ENCODE measurements around the gene HINFP. TPM values are rescaled to one million over a fixed set of nuclear protein-coding genes. Genes with fewer than 3 reads are reported as not detected.

The HINFP gene
- total and polyA plus RNA-seq, 9 of the 15 experiments (the other 6 are each of a cell fraction or from before 2014, with no cell fraction given): 13.8 to 34.1 (median 22.5) TPM

DNA sequence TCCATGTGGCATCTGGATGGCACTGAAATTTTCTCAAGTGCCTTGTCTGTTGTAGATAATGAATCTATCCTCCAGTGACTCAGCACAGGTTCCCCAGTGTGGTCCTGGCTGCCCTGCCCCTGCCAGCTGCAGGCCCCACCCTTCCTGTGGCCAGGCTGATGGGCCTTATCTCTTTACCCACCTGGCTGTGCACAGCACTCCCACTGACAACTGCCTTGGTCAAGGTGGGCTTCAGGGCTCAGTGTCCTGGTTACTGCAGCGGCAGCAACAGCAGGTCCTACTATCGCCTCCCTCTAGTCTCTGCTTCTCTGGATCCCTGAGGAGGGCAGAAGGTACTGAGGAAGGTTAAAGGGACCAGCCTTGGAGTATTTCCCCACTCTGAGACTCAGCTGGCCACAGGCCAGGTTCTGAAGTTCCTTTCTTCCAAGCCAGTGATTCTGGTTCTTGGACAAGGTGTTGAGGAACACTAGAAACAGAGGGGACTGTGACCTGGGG, 33.6 kb upstream of the HINFP start (continued):
- TF ChIP-seq FOXK1 (CRISPR knock-in tag; IDR thresholded peaks at IDR 0.05; ENCODE audit: borderline replicate concordance) (no peak), ZNF124 (CRISPR knock-in tag; IDR thresholded peaks at IDR 0.05) (no peak), EWSR1 (IDR thresholded peaks at IDR 0.05; ENCODE audit: borderline replicate concordance, low read depth, partially characterized antibody) (no peak), TEAD1 (CRISPR knock-in tag; IDR thresholded peaks at IDR 0.05) (peak; percentile 56 to 67; a peak in 3 of 4 replicates), RBBP5 (IDR thresholded peaks at IDR 0.05; ENCODE audit: borderline replicate concordance, insufficient read depth, low read length, poor library complexity, severe bottlenecking) (peak; percentile 18), POLR3A (IDR thresholded peaks at IDR 0.05; ENCODE audit: borderline replicate concordance, extremely low read depth, insufficient read depth, insufficient read length) (no peak), TCFL5 (CRISPR knock-in tag; conservative IDR thresholded peaks at IDR 0.05) (no peak), ZNF316 (IDR thresholded peaks at IDR 0.05) (peak; percentile 89), TOE1 (IDR thresholded peaks at IDR 0.05; ENCODE audit: borderline replicate concordance) (no peak), TOE1 (CRISPR knock-in tag; IDR thresholded peaks at IDR 0.05; ENCODE audit: borderline replicate concordance, low read depth) (peak; percentile 61; the same call in 1 of the 2 replicates), ZNF282 (CRISPR knock-in tag; IDR thresholded peaks at IDR 0.05) (no peak)
- TF ChIP-seq, protein P1, sequence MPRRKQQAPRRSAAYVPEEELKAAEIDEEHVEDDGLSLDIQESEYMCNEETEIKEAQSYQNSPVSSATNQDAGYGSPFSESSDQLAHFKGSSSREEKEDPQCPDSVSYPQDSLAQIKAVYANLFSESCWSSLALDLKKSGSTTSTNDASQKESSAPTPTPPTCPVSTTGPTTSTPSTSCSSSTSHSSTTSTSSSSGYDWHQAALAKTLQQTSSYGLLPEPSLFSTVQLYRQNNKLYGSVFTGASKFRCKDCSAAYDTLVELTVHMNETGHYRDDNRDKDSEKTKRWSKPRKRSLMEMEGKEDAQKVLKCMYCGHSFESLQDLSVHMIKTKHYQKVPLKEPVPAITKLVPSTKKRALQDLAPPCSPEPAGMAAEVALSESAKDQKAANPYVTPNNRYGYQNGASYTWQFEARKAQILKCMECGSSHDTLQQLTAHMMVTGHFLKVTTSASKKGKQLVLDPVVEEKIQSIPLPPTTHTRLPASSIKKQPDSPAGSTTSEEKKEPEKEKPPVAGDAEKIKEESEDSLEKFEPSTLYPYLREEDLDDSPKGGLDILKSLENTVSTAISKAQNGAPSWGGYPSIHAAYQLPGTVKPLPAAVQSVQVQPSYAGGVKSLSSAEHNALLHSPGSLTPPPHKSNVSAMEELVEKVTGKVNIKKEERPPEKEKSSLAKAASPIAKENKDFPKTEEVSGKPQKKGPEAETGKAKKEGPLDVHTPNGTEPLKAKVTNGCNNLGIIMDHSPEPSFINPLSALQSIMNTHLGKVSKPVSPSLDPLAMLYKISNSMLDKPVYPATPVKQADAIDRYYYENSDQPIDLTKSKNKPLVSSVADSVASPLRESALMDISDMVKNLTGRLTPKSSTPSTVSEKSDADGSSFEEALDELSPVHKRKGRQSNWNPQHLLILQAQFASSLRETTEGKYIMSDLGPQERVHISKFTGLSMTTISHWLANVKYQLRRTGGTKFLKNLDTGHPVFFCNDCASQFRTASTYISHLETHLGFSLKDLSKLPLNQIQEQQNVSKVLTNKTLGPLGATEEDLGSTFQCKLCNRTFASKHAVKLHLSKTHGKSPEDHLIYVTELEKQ (CRISPR knock-in tag; IDR thresholded peaks at IDR 0.05): no peak
- TF ChIP-seq, protein P2, sequence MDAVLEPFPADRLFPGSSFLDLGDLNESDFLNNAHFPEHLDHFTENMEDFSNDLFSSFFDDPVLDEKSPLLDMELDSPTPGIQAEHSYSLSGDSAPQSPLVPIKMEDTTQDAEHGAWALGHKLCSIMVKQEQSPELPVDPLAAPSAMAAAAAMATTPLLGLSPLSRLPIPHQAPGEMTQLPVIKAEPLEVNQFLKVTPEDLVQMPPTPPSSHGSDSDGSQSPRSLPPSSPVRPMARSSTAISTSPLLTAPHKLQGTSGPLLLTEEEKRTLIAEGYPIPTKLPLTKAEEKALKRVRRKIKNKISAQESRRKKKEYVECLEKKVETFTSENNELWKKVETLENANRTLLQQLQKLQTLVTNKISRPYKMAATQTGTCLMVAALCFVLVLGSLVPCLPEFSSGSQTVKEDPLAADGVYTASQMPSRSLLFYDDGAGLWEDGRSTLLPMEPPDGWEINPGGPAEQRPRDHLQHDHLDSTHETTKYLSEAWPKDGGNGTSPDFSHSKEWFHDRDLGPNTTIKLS (IDR thresholded peaks at IDR 0.05; ENCODE audit: borderline replicate concordance, low read depth): no peak; the same call in 1 of the 2 replicates
- TF ChIP-seq, protein P3, sequence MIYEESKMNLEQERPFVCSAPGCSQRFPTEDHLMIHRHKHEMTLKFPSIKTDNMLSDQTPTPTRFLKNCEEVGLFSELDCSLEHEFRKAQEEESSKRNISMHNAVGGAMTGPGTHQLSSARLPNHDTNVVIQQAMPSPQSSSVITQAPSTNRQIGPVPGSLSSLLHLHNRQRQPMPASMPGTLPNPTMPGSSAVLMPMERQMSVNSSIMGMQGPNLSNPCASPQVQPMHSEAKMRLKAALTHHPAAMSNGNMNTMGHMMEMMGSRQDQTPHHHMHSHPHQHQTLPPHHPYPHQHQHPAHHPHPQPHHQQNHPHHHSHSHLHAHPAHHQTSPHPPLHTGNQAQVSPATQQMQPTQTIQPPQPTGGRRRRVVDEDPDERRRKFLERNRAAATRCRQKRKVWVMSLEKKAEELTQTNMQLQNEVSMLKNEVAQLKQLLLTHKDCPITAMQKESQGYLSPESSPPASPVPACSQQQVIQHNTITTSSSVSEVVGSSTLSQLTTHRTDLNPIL (CRISPR knock-in tag; IDR thresholded peaks at IDR 0.05): no peak
- TF ChIP-seq, protein P4, sequence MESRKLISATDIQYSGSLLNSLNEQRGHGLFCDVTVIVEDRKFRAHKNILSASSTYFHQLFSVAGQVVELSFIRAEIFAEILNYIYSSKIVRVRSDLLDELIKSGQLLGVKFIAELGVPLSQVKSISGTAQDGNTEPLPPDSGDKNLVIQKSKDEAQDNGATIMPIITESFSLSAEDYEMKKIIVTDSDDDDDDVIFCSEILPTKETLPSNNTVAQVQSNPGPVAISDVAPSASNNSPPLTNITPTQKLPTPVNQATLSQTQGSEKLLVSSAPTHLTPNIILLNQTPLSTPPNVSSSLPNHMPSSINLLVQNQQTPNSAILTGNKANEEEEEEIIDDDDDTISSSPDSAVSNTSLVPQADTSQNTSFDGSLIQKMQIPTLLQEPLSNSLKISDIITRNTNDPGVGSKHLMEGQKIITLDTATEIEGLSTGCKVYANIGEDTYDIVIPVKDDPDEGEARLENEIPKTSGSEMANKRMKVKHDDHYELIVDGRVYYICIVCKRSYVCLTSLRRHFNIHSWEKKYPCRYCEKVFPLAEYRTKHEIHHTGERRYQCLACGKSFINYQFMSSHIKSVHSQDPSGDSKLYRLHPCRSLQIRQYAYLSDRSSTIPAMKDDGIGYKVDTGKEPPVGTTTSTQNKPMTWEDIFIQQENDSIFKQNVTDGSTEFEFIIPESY (CRISPR knock-in tag; IDR thresholded peaks at IDR 0.05): no peak
- TF ChIP-seq, protein P5, sequence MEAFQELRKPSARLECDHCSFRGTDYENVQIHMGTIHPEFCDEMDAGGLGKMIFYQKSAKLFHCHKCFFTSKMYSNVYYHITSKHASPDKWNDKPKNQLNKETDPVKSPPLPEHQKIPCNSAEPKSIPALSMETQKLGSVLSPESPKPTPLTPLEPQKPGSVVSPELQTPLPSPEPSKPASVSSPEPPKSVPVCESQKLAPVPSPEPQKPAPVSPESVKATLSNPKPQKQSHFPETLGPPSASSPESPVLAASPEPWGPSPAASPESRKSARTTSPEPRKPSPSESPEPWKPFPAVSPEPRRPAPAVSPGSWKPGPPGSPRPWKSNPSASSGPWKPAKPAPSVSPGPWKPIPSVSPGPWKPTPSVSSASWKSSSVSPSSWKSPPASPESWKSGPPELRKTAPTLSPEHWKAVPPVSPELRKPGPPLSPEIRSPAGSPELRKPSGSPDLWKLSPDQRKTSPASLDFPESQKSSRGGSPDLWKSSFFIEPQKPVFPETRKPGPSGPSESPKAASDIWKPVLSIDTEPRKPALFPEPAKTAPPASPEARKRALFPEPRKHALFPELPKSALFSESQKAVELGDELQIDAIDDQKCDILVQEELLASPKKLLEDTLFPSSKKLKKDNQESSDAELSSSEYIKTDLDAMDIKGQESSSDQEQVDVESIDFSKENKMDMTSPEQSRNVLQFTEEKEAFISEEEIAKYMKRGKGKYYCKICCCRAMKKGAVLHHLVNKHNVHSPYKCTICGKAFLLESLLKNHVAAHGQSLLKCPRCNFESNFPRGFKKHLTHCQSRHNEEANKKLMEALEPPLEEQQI (IDR thresholded peaks at IDR 0.05): peak; percentile 62
